GM19240 (cell line): ENCODE measurements around the gene ONECUT3.
"Not testable (repeated sequence)": the region's sequence is repeated elsewhere in the genome, so short reads cannot be mapped to it uniquely, and the experiment has no call there.

Experiments used
- DNase-seq: peaks from one replicate; pipeline ENCODE4 v3.0.0; 2011; ENCODE audit warnings: low spot score; ENCODE audit not compliant: insufficient read length

The ONECUT3 gene

GRCh38 chr19:1794424-1795172 is 41.3 kb downstream of the ONECUT3 start:
- DNase-seq, result no peak

- DNase-seq, result no peak
Measured at GRCh38 chr19:1796395-1797142, 43.3 kb downstream of the ONECUT3 start.

- not testable (repeated sequence) for DNase-seq
Measured at GRCh38 chr19:1797313-1797712, 44.0 kb downstream of the ONECUT3 start.

- no peak for DNase-seq
Measured at GRCh38 chr19:1799695-1800342, 46.5 kb downstream of the ONECUT3 start.

GRCh38 chr19:1804858-1805257 is 51.6 kb downstream of the ONECUT3 start:
- no peak for DNase-seq

- no peak for DNase-seq
Measured at GRCh38 chr19:1805401-1806183, 52.3 kb downstream of the ONECUT3 start.

GRCh38 chr19:1806184-1807029 is 53.1 kb downstream of the ONECUT3 start:
- DNase-seq, result no peak

- DNase-seq, result no peak
Measured at GRCh38 chr19:1807030-1807694, 53.9 kb downstream of the ONECUT3 start.

- no peak for DNase-seq
Measured at GRCh38 chr19:1807695-1808394, 54.5 kb downstream of the ONECUT3 start.

GRCh38 chr19:1808395-1808731 is 55.1 kb downstream of the ONECUT3 start:
- DNase-seq, result no peak

- no peak for DNase-seq
Measured at GRCh38 chr19:1809678-1810077, 56.4 kb downstream of the ONECUT3 start.

- DNase-seq, result no peak
Measured at GRCh38 chr19:1810439-1811160, 57.3 kb downstream of the ONECUT3 start.

GRCh38 chr19:1811472-1811894 is 58.2 kb downstream of the ONECUT3 start:
- no peak for DNase-seq

- peak; percentile 99 for DNase-seq
Measured at GRCh38 chr19:1811942-1812425, 58.7 kb downstream of the ONECUT3 start, which contains the start of gene ATP8B3. TSS of gene ATP8B3 (minus strand) at chr19:1812276. CDS start at chr19:1811736, 540 bp downstream.

GRCh38 chr19:1812426-1813191 is 59.3 kb downstream of the ONECUT3 start:
- DNase-seq, result peak; percentile 96

- no peak for DNase-seq
Measured at GRCh38 chr19:1813192-1814182, 60.2 kb downstream of the ONECUT3 start.

GRCh38 chr19:1814391-1814790 is 61.1 kb downstream of the ONECUT3 start:
- DNase-seq, result no peak
